Mesenchymal stem cell (in vitro differentiated cells and primary cell): ENCODE results near the gene CEP20.
A peak's percentile ranks its signal among the peaks of the same experiment; 100 is the strongest.

Experiments used
- DNase-seq: peaks from one replicate; pipeline ENCODE4 v3.0.0-alpha.2; 2013
- H2AFZ ChIP-seq: one replicate; pipeline ENCODE4 v1.6.1; 2013; ENCODE audit warnings: low read depth, mild to moderate bottlenecking, control low read depth, inconsistent platforms, low read length, moderate library complexity
- H2AK5ac ChIP-seq: 2 replicates; pipeline ENCODE4 v1.6.1; 2013; ENCODE audit warnings: low read length, moderate library complexity, mild to moderate bottlenecking, inconsistent platforms; ENCODE audit not compliant: severe bottlenecking
- H2BK120ac ChIP-seq: one replicate; pipeline ENCODE4 v1.6.1; 2013; ENCODE audit warnings: low read depth, mild to moderate bottlenecking, inconsistent platforms, low read length, moderate library complexity
- H2BK12ac ChIP-seq, 2 experiments: one replicate each; pipeline ENCODE4 v1.6.1; 2013; ENCODE audit warnings: inconsistent platforms in 2 of 2, low read length in 2 of 2, mild to moderate bottlenecking in 2 of 2, moderate library complexity in 2 of 2, control low read depth in 1 of 2
- H2BK15ac ChIP-seq: one replicate; pipeline ENCODE4 v1.6.1; 2013; ENCODE audit warnings: mild to moderate bottlenecking, low read depth, inconsistent platforms; ENCODE audit not compliant: poor library complexity, severe bottlenecking
- H2BK5ac ChIP-seq: 2 replicates; pipeline ENCODE4 v1.6.1; 2013; ENCODE audit warnings: low read depth, mild to moderate bottlenecking, low read length, control low read depth, inconsistent platforms; ENCODE audit not compliant: poor library complexity, severe bottlenecking
- H3K14ac ChIP-seq, 2 experiments: one replicate each; pipeline ENCODE4 v1.6.1; 2013; ENCODE audit warnings: inconsistent platforms in 2 of 2, low read length in 2 of 2, control low read depth in 1 of 2, mild to moderate bottlenecking in 1 of 2, moderate library complexity in 1 of 2
- H3K18ac ChIP-seq, 2 experiments: one replicate each; pipeline ENCODE4 v1.6.1; 2013; ENCODE audit warnings: inconsistent platforms in 2 of 2, low read length in 2 of 2, control low read depth in 1 of 2, low read depth in 1 of 2, mild to moderate bottlenecking in 1 of 2
- H3K23ac ChIP-seq, 2 experiments: one replicate each; pipeline ENCODE4 v1.6.1; 2013; ENCODE audit warnings: inconsistent platforms in 2 of 2, low read length in 2 of 2, mild to moderate bottlenecking in 2 of 2, moderate library complexity in 2 of 2, control low read depth in 1 of 2
- H3K27ac ChIP-seq: 2 replicates; pipeline ENCODE4 v1.5.1; 2013; ENCODE audit warnings: mild to moderate bottlenecking, moderate library complexity, low read length, control low read depth, inconsistent platforms; ENCODE audit not compliant: poor library complexity, severe bottlenecking
- H3K27me3 ChIP-seq, 2 experiments: 2 replicates each; pipeline versions ENCODE4 v1.6.1 to v1.7.0; 2013; ENCODE audit warnings: low read length in 2 of 2, mild to moderate bottlenecking in 2 of 2, moderate library complexity in 2 of 2, control low read depth in 1 of 2, inconsistent platforms in 1 of 2; ENCODE audit not compliant: control insufficient read depth in 1 of 2, insufficient read depth in 1 of 2
- H3K36me3 ChIP-seq, 2 experiments: 2 replicates each; pipeline versions ENCODE4 v1.6.1 to v1.7.0; 2013; ENCODE audit warnings: low read length in 2 of 2, control low read depth in 1 of 2, inconsistent platforms in 1 of 2, low read depth in 1 of 2, mild to moderate bottlenecking in 1 of 2; ENCODE audit not compliant: insufficient read depth in 2 of 2, control insufficient read depth in 1 of 2
- H3K4ac ChIP-seq, 2 experiments: one replicate each; pipeline ENCODE4 v1.6.1; 2013; ENCODE audit warnings: inconsistent platforms in 2 of 2, low read length in 2 of 2, mild to moderate bottlenecking in 2 of 2, moderate library complexity in 2 of 2, control low read depth in 1 of 2, low read depth in 1 of 2
- H3K4me1 ChIP-seq: 2 replicates; pipeline ENCODE4 v1.6.1; 2013; ENCODE audit warnings: low read depth, low read length, control low read depth; ENCODE audit not compliant: control insufficient read depth, insufficient read depth
- H3K4me2 ChIP-seq: 2 replicates; pipeline ENCODE4 v1.6.1; 2013; ENCODE audit warnings: low read length, mild to moderate bottlenecking, inconsistent platforms; ENCODE audit not compliant: poor library complexity, severe bottlenecking
- H3K4me3 ChIP-seq, 2 experiments: 2 replicates each; pipeline versions ENCODE4 v1.5.1 to v1.7.0; 2013; ENCODE audit warnings: low read length in 2 of 2, mild to moderate bottlenecking in 2 of 2, control low read depth in 1 of 2, low read depth in 1 of 2; ENCODE audit not compliant: insufficient read depth in 1 of 2
- H3K79me1 ChIP-seq: replicated peaks from 2 replicates; pipeline ENCODE4 v1.6.1; 2013; ENCODE audit warnings: mild to moderate bottlenecking, control low read depth, low read length, inconsistent platforms; ENCODE audit not compliant: poor library complexity, severe bottlenecking
- H3K9ac ChIP-seq: 2 replicates; pipeline ENCODE4 v1.7.0; 2013; ENCODE audit warnings: mild to moderate bottlenecking, low read length, moderate library complexity
- H3K9me3 ChIP-seq: 2 replicates; pipeline ENCODE4 v1.7.0; 2013; ENCODE audit warnings: mild to moderate bottlenecking, low read length; ENCODE audit not compliant: control insufficient read depth
- H4K8ac ChIP-seq: one replicate; pipeline ENCODE4 v1.6.1; 2013; ENCODE audit warnings: inconsistent platforms, mild to moderate bottlenecking, low read length, moderate library complexity
- H4K91ac ChIP-seq: one replicate; pipeline ENCODE4 v1.6.1; 2013; ENCODE audit warnings: mild to moderate bottlenecking, low read length, inconsistent platforms
- WGBS: methylation state at CpG from one replicate; pipeline ENCODE4 v1.1.7; 2013; ENCODE audit warnings: mixed read lengths; 5-methylcytosine and 5-hydroxymethylcytosine counted together

Gene CEP20

DNA sequence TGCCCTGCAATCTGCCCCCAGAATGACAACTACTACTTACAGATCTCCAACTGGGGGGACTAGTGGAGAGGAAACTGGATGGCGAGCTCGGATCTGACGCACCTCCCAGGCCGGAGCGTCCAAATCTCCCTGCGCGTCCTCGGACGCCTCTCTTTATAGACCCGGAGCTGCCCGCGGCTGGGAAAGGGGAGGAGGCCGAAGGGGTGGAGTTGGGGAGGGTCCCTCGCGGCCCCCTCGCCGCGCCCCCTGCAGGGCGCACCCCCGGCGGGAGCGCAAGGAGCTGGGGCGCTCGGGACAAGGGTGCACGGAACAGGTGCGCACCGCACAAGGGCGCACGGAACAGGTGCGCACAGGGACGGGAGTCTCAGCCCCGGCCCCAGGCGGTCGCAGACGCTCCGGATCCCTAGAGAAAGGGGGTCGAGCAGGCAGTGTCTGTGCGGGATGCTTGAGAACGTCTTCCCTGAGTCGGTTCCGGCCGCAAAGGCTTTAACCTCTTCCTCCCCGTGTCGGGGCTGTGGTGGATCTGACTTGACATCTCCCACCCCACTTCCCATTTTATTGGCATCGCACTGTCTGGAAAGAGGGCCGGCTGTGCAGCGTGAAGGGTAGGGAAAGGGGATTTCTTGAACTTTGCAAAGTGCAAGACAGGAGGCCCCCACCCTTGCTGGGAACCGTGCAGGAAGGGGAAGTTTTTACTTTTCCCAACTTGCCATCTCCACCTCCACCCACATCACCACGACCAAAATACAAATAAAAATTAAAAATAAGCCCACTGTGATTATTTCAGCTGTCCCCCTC, 31.3 kb downstream of the CEP20 start, which contains the start of gene MYH11:
TSS of gene MYH11 (minus strand) at position 128 of the 798 bp plus-strand sequence. CDS start 18,776 bp downstream, outside the sequence.
- H3K4ac ChIP-seq: no peak within 1 kb of the TSS
- WGBS: 2% methylated on average over 31 of the region's 49 CpGs
- no peak within 1 kb of the TSS for H2BK5ac ChIP-seq
- H3K4me1 ChIP-seq: peaks cover 15% of the 10 kb centered on the region
- H4K8ac ChIP-seq: no peak within 1 kb of the TSS
- H3K27me3 ChIP-seq: peaks cover 55 to 56% of the 10 kb centered on the region in 2 experiments
- no peaks in the 10 kb centered on the region for H3K9me3 ChIP-seq
- peak within 1 kb of the TSS; percentile 56 for H3K9ac ChIP-seq
- no peak within 1 kb of the TSS for H4K91ac ChIP-seq
- no peak within 1 kb of the TSS for H2BK120ac ChIP-seq
- peak within 1 kb of the TSS; percentile 73 for H2AFZ ChIP-seq
- H3K36me3 ChIP-seq: peaks cover 0 to 4% of the 10 kb centered on the region in 2 experiments
- H3K14ac ChIP-seq: peak within 1 kb of the TSS in 1 of 2 experiments; percentile 87
- H2BK12ac ChIP-seq: no peak within 1 kb of the TSS
- no peak within 1 kb of the TSS for H3K27ac ChIP-seq
- DNase-seq: peak; percentile 13
- no peak within 1 kb of the TSS for H3K18ac ChIP-seq
- no peak within 1 kb of the TSS for H2AK5ac ChIP-seq
- no peak within 1 kb of the TSS for H3K23ac ChIP-seq
- peak within 1 kb of the TSS; percentile 56 to 77 for H3K4me3 ChIP-seq
- H3K4me2 ChIP-seq: peak within 1 kb of the TSS; percentile 94
- H3K79me1 ChIP-seq: no peaks in the 10 kb centered on the region
- H2BK15ac ChIP-seq: no peak within 1 kb of the TSS

DNA sequence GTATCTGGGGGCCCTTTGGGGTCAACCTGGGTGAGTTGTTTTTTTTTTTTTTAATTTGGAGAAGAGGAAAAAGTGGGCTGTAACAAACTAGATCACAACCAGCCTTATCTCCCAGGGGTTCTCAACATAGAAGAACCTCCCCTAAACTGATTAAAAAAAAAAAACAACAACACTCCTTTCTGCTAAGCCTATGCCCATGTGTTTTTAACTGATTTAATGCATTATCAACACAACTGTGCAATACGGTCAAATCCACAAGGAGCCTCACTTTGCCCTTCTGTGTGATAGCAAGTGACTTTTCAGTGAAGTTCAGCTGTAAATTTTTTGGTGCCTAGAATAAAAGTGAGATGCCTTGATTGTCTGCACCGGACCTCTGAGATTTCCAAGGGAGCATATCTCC, 32.2 kb downstream of the CEP20 start:
- Histone ChIP-seq H2BK5ac (no peak overlapping the region), H3K23ac (no peak overlapping the region), H3K18ac (no peak overlapping the region), H4K91ac (no peak overlapping the region), H3K9me3 (no peaks in the 10 kb centered on the region), H2BK120ac (no peak overlapping the region), H3K14ac (no peak overlapping the region), H2AFZ (no peak overlapping the region), H3K4me2 (no peak overlapping the region), H3K36me3 (peaks cover 0 to 4% of the 10 kb centered on the region in 2 experiments), H3K4ac (no peak overlapping the region), H4K8ac (no peak overlapping the region), H3K79me1 (no peaks in the 10 kb centered on the region), H3K9ac (no peak overlapping the region), H3K27me3 (peaks cover 55 to 65% of the 10 kb centered on the region in 2 experiments), H2BK12ac (no peak overlapping the region), H3K4me3 (no peak overlapping the region), H2BK15ac (no peak overlapping the region), H2AK5ac (no peak overlapping the region), H3K4me1 (peaks cover 15% of the 10 kb centered on the region), H3K27ac (no peak overlapping the region)
- no peak for DNase-seq
- WGBS: 100% methylated on average over 2 of the region's 2 CpGs

GRCh38 chr16:15855704-15856003, 32.7 kb downstream of the CEP20 start:
- H2BK5ac ChIP-seq: no peak overlapping the region
- DNase-seq: no peak
- H3K18ac ChIP-seq: no peak overlapping the region
- no peak overlapping the region for H2BK12ac ChIP-seq
- no peak overlapping the region for H3K27ac ChIP-seq
- no peaks in the 10 kb centered on the region for H3K9me3 ChIP-seq
- no peak overlapping the region for H2AFZ ChIP-seq
- no peak overlapping the region for H4K91ac ChIP-seq
- no peak overlapping the region for H3K4me3 ChIP-seq
- H3K36me3 ChIP-seq: peaks cover 0 to 4% of the 10 kb centered on the region in 2 experiments
- no peak overlapping the region for H3K14ac ChIP-seq
- no peak overlapping the region for H2BK15ac ChIP-seq
- H3K9ac ChIP-seq: no peak overlapping the region
- H3K4me1 ChIP-seq: peaks cover 15% of the 10 kb centered on the region
- no peaks in the 10 kb centered on the region for H3K79me1 ChIP-seq
- H2AK5ac ChIP-seq: no peak overlapping the region
- no peak overlapping the region for H3K4me2 ChIP-seq
- H4K8ac ChIP-seq: no peak overlapping the region
- H3K27me3 ChIP-seq: peaks cover 55 to 69% of the 10 kb centered on the region in 2 experiments
- H3K4ac ChIP-seq: no peak overlapping the region
- WGBS: 75% methylated on average over 5 of the region's 5 CpGs
- no peak overlapping the region for H2BK120ac ChIP-seq
- H3K23ac ChIP-seq: no peak overlapping the region

DNA sequence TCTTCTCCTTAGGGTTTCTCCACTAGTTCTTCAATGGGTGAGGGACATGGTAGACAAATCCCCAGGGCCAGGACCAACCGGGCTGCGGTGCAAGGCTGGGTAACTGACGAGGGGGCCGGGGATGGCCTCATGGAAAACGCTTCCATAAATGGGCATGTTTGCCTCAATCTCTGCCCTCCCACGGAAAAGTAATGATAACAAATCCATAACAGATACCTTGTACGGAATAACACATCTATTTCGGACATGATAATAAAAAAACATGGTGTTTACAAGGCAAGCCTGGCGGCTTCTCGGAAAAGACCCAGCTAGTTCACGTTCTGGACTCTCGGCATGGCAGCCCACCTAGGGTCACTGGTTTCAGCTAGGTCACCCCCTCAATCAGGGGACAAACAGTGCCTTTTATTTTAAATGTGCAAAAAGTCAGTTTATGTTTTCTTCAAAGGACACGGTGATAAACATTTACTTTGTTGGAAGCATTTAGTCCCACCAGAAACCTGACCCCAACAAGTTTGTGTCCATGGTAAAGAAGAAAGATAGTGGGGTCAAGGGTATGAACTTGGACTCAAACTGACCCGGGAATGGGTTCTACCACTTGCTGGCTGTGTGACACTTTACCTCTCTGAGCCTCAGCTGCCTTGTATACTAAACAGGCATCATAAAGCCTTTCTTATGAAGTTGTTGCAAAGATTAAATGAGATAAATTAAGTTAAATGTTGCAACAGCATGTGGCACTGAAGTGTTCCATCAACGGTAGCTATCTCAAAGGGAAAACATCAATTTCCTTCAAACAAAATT, 33.3 kb downstream of the CEP20 start:
- Histone ChIP-seq H3K9me3 (no peaks in the 10 kb centered on the region), H2AK5ac (no peak overlapping the region), H3K27me3 (peaks cover 55 to 69% of the 10 kb centered on the region in 2 experiments), H2BK15ac (no peak overlapping the region), H3K79me1 (no peaks in the 10 kb centered on the region), H4K8ac (no peak overlapping the region), H3K36me3 (peaks cover 0 to 4% of the 10 kb centered on the region in 2 experiments), H2BK12ac (no peak overlapping the region), H3K4me2 (no peak overlapping the region), H2AFZ (no peak overlapping the region), H3K27ac (no peak overlapping the region), H3K23ac (no peak overlapping the region), H2BK5ac (no peak overlapping the region), H3K14ac (no peak overlapping the region), H3K4ac (no peak overlapping the region), H3K4me3 (no peak overlapping the region), H3K9ac (no peak overlapping the region), H4K91ac (no peak overlapping the region), H3K18ac (no peak overlapping the region), H3K4me1 (peaks cover 15% of the 10 kb centered on the region), H2BK120ac (no peak overlapping the region)
- WGBS: 79% methylated on average over 15 of the region's 15 CpGs
- DNase-seq: no peak
